ENCODE measurements around the gene LARGE1. TPM values are rescaled to one million over a fixed set of nuclear protein-coding genes. Genes with fewer than 3 reads are reported as not detected.

LARGE1 gene
- total RNA-seq, 1 experiment from 2014 or later = 1.6 TPM

DNA sequence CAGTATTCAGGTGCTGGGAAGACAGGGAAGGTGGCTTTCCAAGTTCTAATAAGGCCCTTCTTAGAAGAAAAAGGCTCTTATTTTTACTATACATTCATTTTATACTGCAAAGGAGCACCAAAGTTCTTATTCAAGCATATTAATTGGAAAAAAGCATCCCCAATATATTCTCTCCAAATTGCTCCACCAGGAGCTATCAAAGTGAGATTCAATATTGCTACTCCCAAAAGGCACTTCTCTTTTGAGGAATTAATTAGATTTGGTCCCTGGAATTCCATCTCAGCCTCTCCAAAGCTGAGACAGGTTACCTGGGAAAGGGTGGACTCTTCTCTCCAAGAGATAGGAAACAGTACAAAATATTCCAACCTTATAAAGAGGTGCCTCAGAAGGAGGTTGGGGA, 134.1 kb downstream of the LARGE1 start:
- no peak for DNase-seq (ENCODE audit: extremely low read depth, low read depth)

DNA sequence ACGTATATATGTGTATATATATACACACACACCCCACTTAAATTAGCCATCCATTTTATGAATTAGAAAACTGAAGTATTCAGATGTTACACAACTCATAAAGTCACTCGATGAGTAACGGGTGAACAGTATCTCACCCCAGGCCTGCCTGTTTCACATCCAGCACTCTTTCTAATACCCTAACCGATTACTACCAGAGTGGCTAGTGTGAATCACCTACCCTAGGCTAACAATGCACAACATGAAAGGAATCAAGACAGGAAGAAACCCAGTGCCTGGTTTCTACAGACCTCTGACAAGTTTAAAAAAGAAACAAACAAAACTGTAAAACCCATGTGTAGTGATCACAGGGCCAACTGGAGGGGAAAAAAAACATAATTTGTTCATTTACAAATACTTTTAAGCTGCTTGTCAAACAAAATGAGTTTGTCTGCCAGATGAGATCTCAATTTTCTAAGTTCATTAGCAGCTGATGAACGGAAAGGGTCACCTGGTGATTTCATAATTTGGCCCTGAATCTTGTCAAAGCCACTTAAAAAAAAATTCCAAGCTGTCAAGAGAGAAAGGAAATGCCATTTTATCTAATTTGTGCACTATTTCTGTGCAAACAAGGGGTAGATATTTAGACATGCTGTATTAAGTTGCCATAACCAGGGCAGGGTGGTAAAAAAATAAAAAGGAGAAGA, 134.8 kb downstream of the LARGE1 start:
- no peak for DNase-seq (ENCODE audit: extremely low read depth, low read depth)

DNA sequence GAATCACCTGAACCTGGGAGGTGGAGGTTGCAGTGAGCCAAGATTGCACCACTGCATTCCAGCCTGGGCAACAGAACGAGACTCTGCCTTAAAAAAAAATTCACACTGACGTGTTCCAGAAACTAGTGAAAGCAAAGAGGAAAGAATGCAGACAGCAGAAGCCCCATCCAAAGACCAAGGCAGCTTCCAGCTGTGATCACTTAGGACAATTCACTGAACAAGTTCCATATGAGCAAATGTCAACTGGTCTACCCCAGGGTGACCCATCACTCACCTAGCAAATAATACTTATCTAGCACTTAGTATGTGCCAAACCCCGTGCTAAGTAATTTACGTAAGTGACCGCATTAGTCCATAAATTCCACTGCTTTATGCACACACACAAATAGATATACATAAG, 138.9 kb downstream of the LARGE1 start:
- DNase-seq (ENCODE audit: extremely low read depth, low read depth) = no peak

DNA sequence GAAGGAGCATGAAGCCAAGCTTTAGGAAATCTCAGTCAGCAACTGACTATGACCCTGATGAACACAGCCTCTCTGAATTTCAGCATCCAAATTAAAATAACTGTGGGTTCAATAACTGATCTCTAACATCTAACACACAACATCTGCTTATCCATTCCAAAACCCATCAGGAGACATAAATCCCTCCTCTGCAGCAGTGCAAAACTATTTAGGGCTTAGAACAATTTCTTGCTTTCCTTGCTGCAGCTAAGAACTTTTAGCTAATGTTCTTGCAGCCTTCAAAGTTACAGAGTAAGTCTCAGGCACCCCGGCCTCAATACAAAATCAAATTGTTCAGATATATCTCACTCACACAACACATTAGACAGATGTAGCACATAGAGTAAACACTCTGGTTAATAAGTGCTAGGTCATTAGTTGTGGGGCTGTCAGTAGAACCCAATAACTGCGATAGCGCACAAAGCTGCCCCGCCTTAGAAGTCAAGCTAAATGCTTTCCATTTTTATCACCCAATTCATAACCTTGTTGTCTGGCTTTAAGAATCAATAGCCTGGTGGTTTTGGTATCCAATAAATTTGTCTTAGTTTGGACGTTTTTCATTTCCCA, 139.6 kb downstream of the LARGE1 start:
- DNase-seq (ENCODE audit: extremely low read depth, low read depth) = no peak

DNA sequence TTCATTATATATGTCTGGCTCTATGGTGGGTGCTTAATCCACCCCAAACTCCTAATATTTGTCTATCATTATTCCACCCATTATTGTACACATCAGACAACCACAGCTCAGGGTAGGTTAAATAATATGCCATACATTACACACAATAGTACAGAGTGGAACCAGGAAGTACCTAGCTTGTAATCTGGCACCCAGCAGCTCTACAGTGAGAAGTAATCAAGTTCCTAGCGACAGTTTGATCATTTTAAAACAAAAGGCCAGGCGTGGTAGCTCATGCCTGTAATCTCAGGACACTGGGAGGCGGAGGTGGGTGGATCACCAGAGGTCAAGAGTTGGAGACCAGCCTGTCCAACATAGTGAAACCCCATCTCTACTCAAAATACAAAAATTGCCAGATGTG, 141.0 kb downstream of the LARGE1 start:
- DNase-seq (ENCODE audit: extremely low read depth, low read depth) = no peak

DNA sequence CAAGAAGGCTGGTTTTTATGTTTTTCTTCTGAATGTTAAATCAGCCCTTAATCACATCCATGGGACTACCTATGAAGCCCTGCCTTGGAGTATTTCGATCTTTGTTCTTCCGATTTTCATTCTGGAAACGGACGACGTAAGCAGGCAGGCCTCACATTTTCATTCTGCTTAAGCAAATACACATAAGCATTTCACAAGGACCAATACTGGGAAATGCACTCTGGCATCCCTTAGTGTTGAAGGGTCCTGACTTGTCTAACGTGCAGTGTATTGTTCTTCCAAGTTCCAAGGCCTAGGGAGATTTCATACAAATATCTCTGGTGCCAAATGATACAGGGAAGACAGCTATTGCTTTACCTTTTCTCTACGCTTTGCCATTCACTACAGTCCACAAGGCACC, 143.8 kb downstream of the LARGE1 start:
- DNase-seq (ENCODE audit: extremely low read depth, low read depth) = no peak

DNA sequence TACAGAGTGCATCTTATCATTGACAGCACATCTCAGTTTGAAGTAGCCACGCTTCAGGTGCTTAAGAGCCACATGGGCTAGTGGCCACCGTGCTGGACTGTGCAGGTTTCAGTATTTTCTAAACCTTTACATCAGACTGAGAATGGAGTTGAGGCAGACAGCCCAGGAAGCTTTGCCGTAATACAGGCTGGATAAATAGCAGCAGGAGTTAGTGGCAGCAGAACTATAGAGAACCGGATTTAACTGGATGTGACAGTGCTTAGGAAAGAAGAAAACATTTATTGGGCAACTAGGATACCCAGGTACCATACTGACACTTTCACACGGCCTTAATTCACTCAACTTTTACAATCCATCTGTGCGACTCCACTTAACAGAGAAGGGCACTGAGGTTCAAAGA, 145.5 kb downstream of the LARGE1 start:
- no peak for DNase-seq (ENCODE audit: extremely low read depth, low read depth)

DNA sequence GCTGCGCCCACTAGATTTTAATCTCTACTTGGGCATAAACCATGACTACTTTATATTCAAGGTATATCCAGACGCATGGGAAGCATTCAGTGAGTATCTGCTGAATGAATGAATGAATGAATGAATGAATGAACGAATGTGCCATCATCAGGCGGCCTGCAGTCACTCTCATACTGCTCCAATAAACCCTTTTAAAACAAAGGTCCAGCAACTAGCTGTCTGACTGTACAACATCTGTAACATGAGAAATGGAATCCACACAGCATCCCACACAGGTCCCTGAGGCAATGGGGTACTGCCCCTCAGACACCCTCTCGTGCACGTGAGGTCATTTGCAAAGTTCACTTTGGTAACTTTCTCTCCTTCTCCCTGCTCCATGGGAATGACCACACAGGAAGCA, 147.5 kb downstream of the LARGE1 start:
- DNase-seq (ENCODE audit: extremely low read depth, low read depth) = no peak

DNA sequence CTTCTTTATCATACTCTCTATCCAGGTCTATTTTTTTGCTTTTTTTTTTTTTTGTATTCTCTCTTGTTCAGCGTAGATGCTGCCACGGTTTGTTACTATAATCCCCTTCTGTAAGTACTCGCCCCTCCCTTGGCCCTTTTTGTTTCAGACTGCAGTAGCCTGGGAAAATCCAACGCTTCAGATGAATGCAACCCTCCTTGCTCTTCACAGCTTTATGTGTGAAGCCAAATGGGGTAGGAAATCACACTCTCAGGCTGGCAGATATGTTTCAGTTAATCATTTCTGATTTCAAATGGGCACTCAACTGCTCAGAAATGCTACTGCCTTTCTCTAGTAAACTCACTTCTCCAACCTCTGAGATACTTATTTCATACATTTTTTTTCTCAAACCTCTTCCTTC, 149.1 kb downstream of the LARGE1 start:
- no peak for DNase-seq (ENCODE audit: extremely low read depth, low read depth)

DNA sequence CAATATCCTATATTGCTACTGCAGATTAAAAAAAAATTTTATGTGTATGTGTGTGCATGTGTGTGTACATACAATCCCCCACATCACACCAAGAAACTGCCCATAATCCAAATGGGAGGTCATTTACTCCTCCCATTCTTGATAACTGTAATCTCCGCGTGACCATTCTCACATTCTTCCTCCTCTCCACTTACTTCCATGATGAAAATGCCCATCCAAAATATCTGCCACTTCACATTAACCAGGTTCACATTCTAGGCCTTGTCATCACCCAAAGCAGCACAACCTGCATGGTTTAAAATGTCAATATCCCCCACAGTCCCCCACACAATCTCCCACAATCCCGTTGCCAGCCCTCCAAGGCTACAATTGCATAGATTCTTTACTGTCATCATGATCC, 149.6 kb downstream of the LARGE1 start:
- DNase-seq (ENCODE audit: extremely low read depth, low read depth) = no peak

DNA sequence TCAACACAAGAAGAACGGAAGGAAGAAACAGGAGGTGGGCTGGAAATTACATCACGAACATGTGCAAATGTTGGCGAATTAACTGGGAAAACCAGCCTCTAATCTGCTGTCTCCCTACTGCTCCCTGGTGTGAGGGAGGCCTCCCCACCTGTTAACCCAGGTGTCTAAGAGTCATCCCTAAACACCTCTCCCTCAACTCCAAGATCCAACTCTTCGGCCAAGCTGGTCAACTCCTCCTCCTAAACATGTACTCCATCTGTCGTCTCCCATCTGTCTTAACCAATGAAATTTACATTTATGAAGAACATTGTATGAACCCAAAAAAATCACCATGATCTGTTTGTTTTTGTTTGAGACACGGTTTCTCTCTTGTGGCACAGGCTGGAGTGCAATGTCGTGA, 154.2 kb downstream of the LARGE1 start:
- DNase-seq (ENCODE audit: extremely low read depth, low read depth) = no peak

DNA sequence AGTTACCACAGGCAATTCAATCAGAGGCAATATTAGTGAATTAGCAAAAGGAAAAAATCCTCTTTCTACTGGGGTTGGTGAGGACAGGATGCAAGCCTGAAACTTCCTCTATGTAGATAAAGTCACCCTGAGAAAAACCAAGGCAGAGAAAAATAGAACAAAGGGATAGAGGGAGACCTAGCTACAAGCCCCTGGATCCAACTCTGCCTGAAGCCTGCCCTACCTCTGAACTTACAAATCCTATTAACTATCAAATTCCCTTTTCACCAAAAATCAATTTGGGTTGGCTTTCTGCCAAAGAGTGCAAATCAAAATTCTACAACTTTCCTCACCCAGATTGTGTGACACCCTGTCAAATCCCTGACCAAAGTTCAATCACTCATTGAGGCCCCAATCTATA, 161.3 kb downstream of the LARGE1 start:
- DNase-seq (ENCODE audit: extremely low read depth, low read depth) = no peak

DNA sequence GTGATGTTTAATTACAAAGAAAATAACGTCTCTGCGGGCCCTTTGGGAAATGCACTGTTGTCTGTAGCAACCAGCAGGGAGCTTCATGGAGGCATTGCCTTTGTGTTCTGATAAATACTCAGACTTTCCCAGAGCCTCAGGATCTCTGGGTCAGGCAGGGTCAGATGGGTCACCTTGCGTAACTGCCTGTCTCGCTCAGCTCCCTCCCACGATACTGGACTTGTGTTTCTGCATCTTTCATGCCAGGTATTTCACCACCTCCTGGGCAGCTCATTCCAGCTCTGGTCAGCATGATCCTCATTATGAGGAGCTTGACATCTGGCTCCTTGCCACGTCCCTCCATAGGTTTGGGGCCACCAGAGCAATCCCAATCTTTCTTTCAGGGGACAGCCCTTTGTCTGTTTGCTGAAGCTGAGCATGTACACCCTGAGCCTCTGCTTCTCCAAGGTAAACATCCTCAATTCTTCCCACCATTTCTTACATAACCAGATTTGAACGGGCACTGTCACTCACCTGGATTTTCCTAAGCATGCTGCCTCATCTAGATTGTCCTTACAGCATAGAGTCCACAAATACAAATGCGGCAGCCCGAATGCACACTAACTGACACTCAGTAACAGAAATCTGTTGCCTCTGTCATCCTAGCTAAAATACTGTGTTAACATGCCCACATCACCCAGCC, 162.3 kb downstream of the LARGE1 start:
- no peak for DNase-seq (ENCODE audit: extremely low read depth, low read depth)

DNA sequence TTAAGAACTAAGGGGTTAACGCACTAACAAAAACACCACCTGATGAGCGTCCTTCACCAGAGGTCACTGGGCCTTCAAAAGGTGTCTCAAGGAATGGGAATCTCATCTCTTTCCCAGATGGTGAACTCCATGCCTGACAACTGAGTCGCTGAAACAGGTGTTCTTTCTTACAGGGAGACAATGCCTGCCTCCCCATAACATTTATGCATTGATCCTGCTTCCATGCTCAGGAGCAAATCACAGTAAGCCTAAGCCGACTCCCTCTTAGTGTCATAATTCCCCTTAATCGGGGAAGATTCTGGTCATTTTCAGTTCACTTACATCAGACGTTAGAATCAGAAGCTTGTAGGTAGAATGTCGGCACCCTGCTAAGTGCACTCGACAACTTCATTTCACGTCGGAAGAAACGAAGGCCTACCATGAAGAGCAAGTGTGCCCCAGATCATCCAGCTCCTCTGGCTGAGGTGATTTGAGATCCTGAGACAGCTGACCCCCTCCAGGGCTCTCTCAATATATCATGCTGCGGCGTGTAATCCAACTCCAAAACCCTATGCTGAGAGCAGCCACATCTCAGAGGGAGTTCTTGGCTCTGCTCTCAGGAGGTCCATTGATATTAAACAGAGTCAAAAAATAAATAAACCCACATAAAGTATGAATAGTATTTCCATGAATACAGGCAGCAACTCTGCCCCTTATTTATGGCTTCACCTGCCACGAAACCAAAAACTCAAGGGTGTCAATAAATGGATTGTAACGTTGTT, 163.1 kb downstream of the LARGE1 start:
- no peak for DNase-seq (ENCODE audit: extremely low read depth, low read depth)

DNA sequence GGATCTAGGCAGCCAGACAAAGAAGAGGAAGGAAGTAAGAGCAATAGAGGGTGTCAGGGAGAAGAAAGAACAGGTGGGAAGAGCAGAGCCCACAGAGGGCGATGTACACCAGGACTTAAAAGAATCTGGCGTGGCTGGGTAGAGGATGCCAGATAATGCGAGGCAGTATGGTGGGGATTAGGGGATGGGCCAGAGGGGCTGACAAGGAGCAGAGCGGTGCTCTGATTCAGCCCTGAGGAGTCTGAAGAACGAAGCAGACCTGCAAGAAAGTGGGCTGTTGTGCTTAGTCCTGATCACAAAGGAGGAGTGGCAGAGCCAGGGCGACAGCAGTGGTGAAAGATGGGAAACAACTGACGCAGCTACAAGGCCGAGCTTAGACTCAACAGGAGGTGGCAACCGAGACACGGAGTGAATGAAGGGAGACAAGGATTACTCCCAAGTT, 163.7 kb downstream of the LARGE1 start:
- DNase-seq (ENCODE audit: extremely low read depth, low read depth) = no peak

DNA sequence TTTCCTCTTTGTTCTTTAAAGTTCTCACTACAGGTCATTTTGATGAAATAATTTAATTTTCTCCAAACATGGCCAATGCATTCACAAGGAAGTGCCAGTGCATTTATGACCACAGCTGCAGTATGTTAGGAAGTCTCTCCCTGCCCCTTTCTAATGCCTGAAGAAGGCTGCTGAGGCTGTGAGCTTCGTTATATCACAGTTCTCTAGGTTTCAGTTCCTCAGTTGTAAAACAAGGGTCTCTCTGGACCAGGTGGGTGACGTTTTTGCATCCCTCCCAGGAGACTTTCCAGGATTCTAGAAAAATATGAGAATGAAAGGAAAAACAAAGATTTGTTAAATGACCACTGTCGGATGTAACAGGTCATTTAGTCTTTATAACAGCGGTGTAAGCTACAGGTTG, 171.6 kb downstream of the LARGE1 start:
- no peak for DNase-seq (ENCODE audit: extremely low read depth, low read depth)

DNA sequence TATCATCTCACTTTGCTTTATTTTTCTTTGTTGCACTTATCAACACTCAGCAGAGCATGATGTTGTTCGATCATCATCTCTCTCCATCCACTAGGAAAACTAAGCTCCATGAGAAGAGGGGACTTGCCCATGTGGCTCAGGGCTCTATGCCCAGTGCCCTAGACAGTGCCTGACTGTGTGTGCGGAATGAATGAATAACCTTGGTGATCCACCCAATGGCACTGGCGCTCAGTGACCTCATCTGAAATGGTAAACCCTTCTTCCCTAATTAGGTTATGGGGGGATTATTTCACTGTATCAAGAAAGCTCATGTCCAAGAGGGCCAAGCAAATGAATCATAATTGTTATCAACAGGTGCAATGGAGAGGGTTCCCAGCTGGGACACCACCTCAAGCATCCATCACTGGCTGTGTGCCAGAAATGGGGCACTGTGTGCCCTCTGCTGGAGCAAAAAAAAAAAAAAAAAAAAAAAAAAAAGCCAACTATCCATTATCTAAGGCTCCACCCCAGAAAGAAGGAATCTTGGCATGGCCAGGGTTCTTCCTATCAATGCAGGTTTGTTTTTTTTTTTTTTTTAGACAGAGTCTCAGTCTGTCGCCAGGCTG, 172.6 kb downstream of the LARGE1 start:
- no peak for DNase-seq (ENCODE audit: extremely low read depth, low read depth)

DNA sequence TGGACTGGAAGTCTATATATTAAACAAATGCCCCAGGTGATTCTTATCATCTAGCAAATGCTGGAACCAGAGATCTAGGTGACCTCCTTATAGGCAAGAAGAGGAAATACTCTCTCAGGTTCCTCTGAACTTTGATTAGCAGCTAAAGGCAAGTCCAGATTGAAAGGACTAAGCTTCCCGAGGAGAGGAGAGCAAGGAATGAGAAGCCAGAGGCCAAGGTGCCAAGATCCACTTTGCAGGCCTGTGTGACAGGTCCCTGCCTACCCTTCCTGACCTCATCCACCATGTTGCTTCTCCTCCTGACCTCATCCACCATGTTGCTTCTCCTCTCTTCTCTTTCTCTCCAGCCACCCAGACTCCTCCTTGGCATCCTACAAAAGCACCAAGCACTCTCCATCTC, 173.2 kb downstream of the LARGE1 start:
- DNase-seq (ENCODE audit: extremely low read depth, low read depth) = no peak

DNA sequence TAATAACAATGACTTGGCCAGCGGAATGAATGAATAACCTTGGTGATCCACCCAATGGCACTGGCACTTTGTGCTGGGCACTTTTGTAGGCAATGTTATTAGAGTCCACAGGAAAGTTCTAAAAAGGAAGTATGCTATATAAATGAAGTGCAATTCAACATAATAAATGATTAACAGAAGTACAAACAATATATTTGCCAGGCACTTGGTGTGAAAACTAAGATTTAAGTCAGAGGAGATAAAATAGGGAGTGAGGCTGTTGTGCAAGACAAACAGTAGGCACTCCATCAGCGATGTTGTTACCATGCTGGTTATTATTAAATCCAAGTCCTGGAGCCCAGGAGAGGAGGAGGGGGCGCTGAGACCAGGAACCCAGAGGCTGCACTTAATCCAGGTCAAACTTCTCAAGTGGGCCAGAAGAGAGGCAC, 173.8 kb downstream of the LARGE1 start:
- DNase-seq (ENCODE audit: extremely low read depth, low read depth) = no peak

DNA sequence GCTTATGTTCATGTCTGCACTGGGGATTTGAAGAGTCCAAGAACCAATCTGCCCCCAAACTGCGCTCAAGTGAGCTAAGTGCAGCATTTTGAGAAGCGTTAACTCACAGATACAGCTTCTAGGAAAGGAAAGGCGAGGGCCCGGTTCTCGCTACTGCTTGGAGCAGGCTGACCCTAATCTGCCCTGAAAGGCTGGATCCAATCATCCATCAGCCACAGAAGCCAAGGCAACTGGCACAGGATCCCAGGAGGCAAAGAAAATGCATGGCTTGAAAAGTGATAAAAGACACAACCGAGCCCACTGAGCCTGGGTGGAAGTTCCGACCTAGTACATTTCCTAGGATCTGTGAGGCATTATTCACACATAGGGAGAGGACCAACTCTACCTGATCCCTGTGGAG, 174.8 kb downstream of the LARGE1 start:
- DNase-seq (ENCODE audit: extremely low read depth, low read depth) = no peak

DNA sequence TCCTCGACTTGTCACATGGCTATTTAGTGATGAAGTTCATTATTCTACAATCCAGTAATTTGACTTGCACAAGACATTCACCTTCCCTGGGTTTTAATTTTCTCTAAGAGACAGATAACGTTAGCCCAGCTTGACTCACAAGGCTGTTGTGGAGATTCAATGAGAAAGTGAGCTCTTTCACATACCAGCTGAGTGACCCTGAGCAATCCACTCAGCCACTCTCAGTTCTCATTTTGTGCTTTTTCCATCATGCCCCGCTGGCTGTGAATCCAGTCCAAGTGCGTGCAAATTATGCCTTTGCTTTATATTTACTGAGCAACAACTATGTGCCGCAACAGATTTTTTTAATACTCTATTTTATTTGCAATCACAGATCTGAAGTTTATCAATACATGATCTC, 176.5 kb downstream of the LARGE1 start:
- no peak for DNase-seq (ENCODE audit: extremely low read depth, low read depth)
